ENCODE measurements around the gene KMT2C. TPM values are rescaled to one million over a fixed set of nuclear protein-coding genes. Genes with fewer than 3 reads are reported as not detected.

Gene KMT2C
- total and polyA plus RNA-seq, 7 experiments from 2014 or later: 17.0 to 152 (median 109) TPM

GRCh38 chr7:152133804-152134203 lies 302.0 kb downstream of the KMT2C start:
- no peak overlapping the region for H3K4me3 Mint-ChIP-seq
- DNase-seq (no peak), ATAC-seq (peak; percentile 24)
- intact Hi-C loops (cut with micrococcal nuclease): no loop called here
- H3K27me3 ChIP-seq (ENCODE audit: control insufficient read depth in 2 of 2, insufficient read depth in 2 of 2, low read length in 2 of 2): no peaks in the 10 kb centered on the region
- H3K9me3 ChIP-seq (ENCODE audit: control insufficient read depth in 2 of 3, low read length in 3 of 3): no peaks in the 10 kb centered on the region
- peaks cover 0 to 70% (median 11%) of the 10 kb centered on the region in 3 experiments for H3K36me3 ChIP-seq (ENCODE audit: control insufficient read depth in 2 of 3, insufficient read depth in 3 of 3, low read length in 3 of 3)
- H3K27me3 Mint-ChIP-seq: no peaks in the 10 kb centered on the region
- H3K4me1 Mint-ChIP-seq: peaks cover 0 to 3% (median 0%) of the 10 kb centered on the region in 7 donors
- H3K4me3 ChIP-seq (ENCODE audit: low read length): no peak overlapping the region
- no peaks in the 10 kb centered on the region for H3K4me1 ChIP-seq (ENCODE audit: control insufficient read depth in 2 of 2, insufficient read depth in 2 of 2, low read length in 2 of 2)
- peaks cover 0 to 6% (median 0%) of the 10 kb centered on the region in 11 donors for H3K9me3 Mint-ChIP-seq
- CTCF ChIA-PET: interaction anchor here (0.8 kb wide), 1 partner anchor 11 kb away, joined by 3 read pairs; no protein-coding TSS in a partner anchor
- H3K36me3 Mint-ChIP-seq: peaks cover 8 to 49% (median 11%) of the 10 kb centered on the region in 5 donors
- H3K27ac ChIP-seq (ENCODE audit: low read depth, low read length): no peak overlapping the region
- H3K27ac Mint-ChIP-seq: peak overlapping the region in 6 of 9 donors; percentile 48 to 78 (median 74)
- POLR2A ChIA-PET: interaction anchor here (1.7 kb wide), 1 partner anchor 12 kb away, joined by 4 read pairs; no protein-coding TSS in a partner anchor

DNA sequence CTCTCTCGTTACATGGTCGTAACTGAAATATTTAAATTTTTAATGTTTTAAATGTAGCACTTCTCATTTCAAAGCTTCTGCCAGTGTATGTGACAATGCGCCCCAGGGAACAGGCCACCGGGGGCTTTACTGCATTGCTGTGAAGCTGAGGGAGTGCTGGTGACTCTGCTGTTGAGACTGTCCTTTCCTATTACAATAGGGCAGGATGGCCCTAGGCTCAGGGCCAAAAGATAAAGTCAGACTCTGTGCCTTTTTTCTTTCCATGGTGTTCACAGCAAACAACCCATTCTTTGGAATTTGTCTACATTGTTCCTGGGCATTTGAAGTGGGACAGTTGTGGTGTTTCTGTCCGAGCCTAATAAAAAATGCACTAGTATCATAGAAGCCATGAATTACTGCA lies 303.0 kb downstream of the KMT2C start:
- no peak for ATAC-seq
- Histone ChIP-seq H3K4me1 (ENCODE audit: control insufficient read depth in 2 of 2, insufficient read depth in 2 of 2, low read length in 2 of 2) (no peaks in the 10 kb centered on the region), H3K4me3 (ENCODE audit: low read length) (no peak overlapping the region), H3K27me3 (ENCODE audit: control insufficient read depth in 2 of 2, insufficient read depth in 2 of 2, low read length in 2 of 2) (no peaks in the 10 kb centered on the region), H3K27ac (ENCODE audit: low read depth, low read length) (no peak overlapping the region), H3K9me3 (ENCODE audit: control insufficient read depth in 2 of 3, low read length in 3 of 3) (no peaks in the 10 kb centered on the region), H3K36me3 (ENCODE audit: control insufficient read depth in 2 of 3, insufficient read depth in 3 of 3, low read length in 3 of 3) (peaks cover 0 to 70% (median 5%) of the 10 kb centered on the region in 3 experiments)
- Mint-ChIP-seq H3K27me3 (no peaks in the 10 kb centered on the region), H3K9me3 (peaks cover 0 to 11% (median 0%) of the 10 kb centered on the region in 11 donors), H3K4me1 (peaks cover 0 to 3% (median 0%) of the 10 kb centered on the region in 7 donors), H3K36me3 (peaks cover 7 to 47% (median 11%) of the 10 kb centered on the region in 5 donors), H3K27ac (peak overlapping the region in 5 of 9 donors; percentile 26 to 78 (median 68)), H3K4me3 (no peak overlapping the region)
- DNase-seq: no peak
- intact Hi-C loops (cut with micrococcal nuclease): no loop called here
- ChIA-PET CTCF (no interaction called here), POLR2A (interaction anchor here (1.7 kb wide), 1 partner anchor 13 kb away, joined by 4 read pairs; no protein-coding TSS in a partner anchor)

DNA sequence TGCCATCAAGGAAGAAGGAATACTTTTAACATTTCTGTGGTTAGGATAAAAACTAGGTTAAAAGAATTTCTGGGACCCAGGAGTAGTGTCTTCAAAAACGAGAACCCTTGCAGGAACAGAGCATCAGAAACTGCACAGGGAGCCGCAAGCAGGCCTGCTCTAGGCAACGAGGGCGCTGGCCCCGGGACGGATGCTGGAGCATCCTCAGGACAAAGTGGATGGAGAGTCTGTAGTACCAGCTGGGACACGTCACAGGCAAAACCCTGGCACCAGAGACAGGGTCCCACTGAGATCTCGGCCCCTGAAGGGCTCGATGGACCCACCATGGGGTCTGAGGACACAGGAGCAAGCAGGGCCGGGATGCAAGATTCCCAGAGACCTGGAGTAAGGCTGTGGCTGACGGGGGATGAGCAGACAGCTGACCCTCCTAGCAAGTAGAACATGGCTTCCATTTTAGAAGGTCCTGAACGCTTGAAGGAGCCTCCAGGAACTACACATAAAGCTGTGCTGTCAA lies 303.8 kb downstream of the KMT2C start:
- Mint-ChIP-seq H3K9me3 (peaks cover 0 to 11% (median 0%) of the 10 kb centered on the region in 11 donors), H3K4me3 (no peak overlapping the region), H3K27ac (peak overlapping the region in 1 of 9 donors; percentile 72), H3K36me3 (peaks cover 7 to 51% (median 18%) of the 10 kb centered on the region in 5 donors), H3K27me3 (no peaks in the 10 kb centered on the region), H3K4me1 (peaks cover 0 to 3% (median 0%) of the 10 kb centered on the region in 7 donors)
- Histone ChIP-seq H3K36me3 (ENCODE audit: control insufficient read depth in 2 of 3, insufficient read depth in 3 of 3, low read length in 3 of 3) (peaks cover 0 to 66% (median 0%) of the 10 kb centered on the region in 3 experiments), H3K9me3 (ENCODE audit: control insufficient read depth in 2 of 3, low read length in 3 of 3) (no peaks in the 10 kb centered on the region), H3K4me3 (ENCODE audit: low read length) (no peak overlapping the region), H3K27me3 (ENCODE audit: control insufficient read depth in 2 of 2, insufficient read depth in 2 of 2, low read length in 2 of 2) (no peaks in the 10 kb centered on the region), H3K27ac (ENCODE audit: low read depth, low read length) (no peak overlapping the region), H3K4me1 (ENCODE audit: control insufficient read depth in 2 of 2, insufficient read depth in 2 of 2, low read length in 2 of 2) (no peaks in the 10 kb centered on the region)
- CTCF ChIA-PET: no interaction called here
- no peak for DNase-seq
- intact Hi-C loops (cut with micrococcal nuclease): no loop called here
- POLR2A ChIA-PET: no interaction called here
- no peak for ATAC-seq

- Mint-ChIP-seq H3K4me3 (no peak overlapping the region), H3K27ac (peak overlapping the region in 6 of 9 donors; percentile 28 to 76 (median 60)), H3K36me3 (peaks cover 10 to 51% (median 23%) of the 10 kb centered on the region in 5 donors), H3K4me1 (peaks cover 0 to 6% (median 3%) of the 10 kb centered on the region in 7 donors), H3K9me3 (peaks cover 0 to 11% (median 0%) of the 10 kb centered on the region in 11 donors), H3K27me3 (no peaks in the 10 kb centered on the region)
- ChIA-PET POLR2A (no interaction called here), CTCF (no interaction called here)
- DNase-seq: no peak
- ATAC-seq: no peak
- Histone ChIP-seq H3K36me3 (ENCODE audit: control insufficient read depth in 2 of 3, insufficient read depth in 3 of 3, low read length in 3 of 3) (peaks cover 0 to 61% (median 0%) of the 10 kb centered on the region in 3 experiments), H3K9me3 (ENCODE audit: control insufficient read depth in 2 of 3, low read length in 3 of 3) (no peaks in the 10 kb centered on the region), H3K4me1 (ENCODE audit: control insufficient read depth in 2 of 2, insufficient read depth in 2 of 2, low read length in 2 of 2) (no peaks in the 10 kb centered on the region), H3K4me3 (ENCODE audit: low read length) (no peak overlapping the region), H3K27ac (ENCODE audit: low read depth, low read length) (no peak overlapping the region), H3K27me3 (ENCODE audit: control insufficient read depth in 2 of 2, insufficient read depth in 2 of 2, low read length in 2 of 2) (no peaks in the 10 kb centered on the region)
- intact Hi-C loops (cut with micrococcal nuclease): no loop called here
Observed at GRCh38 chr7:152130658-152131590, 304.9 kb downstream of the KMT2C start.

DNA sequence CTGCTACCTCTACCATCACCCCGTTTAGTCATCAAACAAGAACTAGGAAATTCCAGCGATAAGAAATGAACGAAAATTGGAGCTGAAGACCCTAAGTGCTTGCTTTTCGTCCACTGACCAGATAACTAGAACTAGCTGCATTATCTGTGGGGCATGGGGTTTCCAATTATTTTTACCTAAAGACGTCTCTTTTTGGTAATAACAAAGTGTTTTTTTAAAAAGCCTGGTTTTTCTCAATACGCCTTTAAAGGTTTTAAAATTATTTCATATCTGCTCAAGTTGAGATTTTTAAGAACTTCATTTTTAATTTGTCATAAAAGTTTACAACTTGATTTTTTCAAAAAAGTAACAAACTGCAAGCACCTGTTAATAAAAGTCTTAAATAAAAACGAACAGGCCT lies 306.1 kb downstream of the KMT2C start:
- Histone ChIP-seq H3K4me1 (ENCODE audit: control insufficient read depth in 2 of 2, insufficient read depth in 2 of 2, low read length in 2 of 2) (no peaks in the 10 kb centered on the region), H3K9me3 (ENCODE audit: control insufficient read depth in 2 of 3, low read length in 3 of 3) (peaks cover 0 to 1% (median under 1%) of the 10 kb centered on the region in 3 experiments), H3K27ac (ENCODE audit: low read depth, low read length) (no peak overlapping the region), H3K4me3 (ENCODE audit: low read length) (no peak overlapping the region), H3K27me3 (ENCODE audit: control insufficient read depth in 2 of 2, insufficient read depth in 2 of 2, low read length in 2 of 2) (no peaks in the 10 kb centered on the region), H3K36me3 (ENCODE audit: control insufficient read depth in 2 of 3, insufficient read depth in 3 of 3, low read length in 3 of 3) (peaks cover 0 to 66% (median under 1%) of the 10 kb centered on the region in 3 experiments)
- no peaks in the 10 kb centered on the region for H3K27me3 Mint-ChIP-seq
- intact Hi-C loops (cut with micrococcal nuclease): no loop called here
- no peak overlapping the region for H3K4me3 Mint-ChIP-seq
- ATAC-seq: no peak
- H3K27ac Mint-ChIP-seq: no peak overlapping the region
- H3K4me1 Mint-ChIP-seq: peaks cover 0 to 6% (median 3%) of the 10 kb centered on the region in 7 donors
- H3K9me3 Mint-ChIP-seq: peaks cover 4 to 15% (median 5%) of the 10 kb centered on the region in 11 donors
- H3K36me3 Mint-ChIP-seq: peaks cover 15 to 60% (median 34%) of the 10 kb centered on the region in 5 donors
- ChIA-PET CTCF (no interaction called here), POLR2A (interaction anchor here (0.7 kb wide), 1 partner anchor 66 kb away, joined by 4 read pairs; no protein-coding TSS in a partner anchor)
- no peak for DNase-seq

DNA sequence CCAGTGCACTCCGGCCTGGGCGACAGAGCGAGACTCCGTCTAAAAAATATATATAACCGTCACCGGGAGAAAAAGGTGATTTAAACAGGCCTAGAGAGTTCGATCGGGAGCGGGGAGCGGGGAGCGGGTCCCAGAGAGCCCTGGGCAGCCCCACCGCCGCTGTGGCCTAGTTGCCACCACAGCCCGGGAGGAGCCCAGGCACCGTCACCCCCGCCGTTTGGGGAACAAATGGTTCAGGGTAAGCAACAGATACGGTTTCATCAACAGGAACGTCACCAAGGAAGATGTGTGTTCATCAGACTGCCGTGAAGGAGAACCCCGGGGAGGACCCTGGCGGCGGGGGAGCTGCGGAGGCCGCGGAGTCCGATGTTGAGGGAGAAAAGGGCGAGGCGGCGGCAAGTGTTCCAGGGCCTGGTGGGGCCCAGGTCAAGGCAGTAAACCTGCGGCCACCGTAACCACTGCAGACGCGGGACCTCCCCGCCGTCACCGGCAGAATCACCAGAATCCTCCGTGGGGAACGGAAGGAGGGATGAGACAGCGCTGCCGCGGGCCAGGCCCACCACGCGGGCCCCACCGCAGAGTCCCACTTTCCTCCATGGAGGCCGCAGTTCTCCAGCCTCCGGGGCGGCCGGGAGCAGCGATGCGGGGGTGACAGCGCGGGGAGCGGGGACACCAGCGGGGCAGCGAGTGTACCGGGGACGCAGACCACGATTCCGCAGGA lies 306.9 kb downstream of the KMT2C start:
- Histone ChIP-seq H3K4me3 (ENCODE audit: low read length) (no peak overlapping the region), H3K27me3 (ENCODE audit: control insufficient read depth in 2 of 2, insufficient read depth in 2 of 2, low read length in 2 of 2) (no peaks in the 10 kb centered on the region), H3K4me1 (ENCODE audit: control insufficient read depth in 2 of 2, insufficient read depth in 2 of 2, low read length in 2 of 2) (no peaks in the 10 kb centered on the region), H3K27ac (ENCODE audit: low read depth, low read length) (no peak overlapping the region), H3K36me3 (ENCODE audit: control insufficient read depth in 2 of 3, insufficient read depth in 3 of 3, low read length in 3 of 3) (peaks cover 5 to 68% (median 8%) of the 10 kb centered on the region in 3 experiments), H3K9me3 (ENCODE audit: control insufficient read depth in 2 of 3, low read length in 3 of 3) (peaks cover 0 to 7% (median 5%) of the 10 kb centered on the region in 3 experiments)
- Mint-ChIP-seq H3K4me1 (peaks cover 0 to 6% (median 3%) of the 10 kb centered on the region in 7 donors), H3K27ac (no peak overlapping the region), H3K4me3 (no peak overlapping the region), H3K36me3 (peaks cover 22 to 64% (median 42%) of the 10 kb centered on the region in 5 donors), H3K9me3 (peaks cover 6 to 15% (median 12%) of the 10 kb centered on the region in 11 donors), H3K27me3 (no peaks in the 10 kb centered on the region)
- DNase-seq: no peak
- ChIA-PET CTCF (no interaction called here), POLR2A (interaction anchor here (0.7 to 1.5 kb wide), 2 partner anchors 11 to 66 kb away, joined by 3 to 4 read pairs; no protein-coding TSS in a partner anchor)
- intact Hi-C loops (cut with micrococcal nuclease): no loop called here
- ATAC-seq: no peak
